MCF 10A (cell line): Measurements from ENCODE around the gene IL1RAPL2. TPM values are rescaled to one million over a fixed set of nuclear protein-coding genes. Genes with fewer than 3 reads are reported as not detected.
"Not testable (repeated sequence)": the region's sequence is repeated elsewhere in the genome, so short reads cannot be mapped to it uniquely, and the experiment has no call there.

Experiments used
- Bru-seq: library from RNA; stranded (reverse); fragments of 400-500 nt; gene quantifications from one replicate; lab custom pipeline; 2021; lab: Mats Ljungman, UMichigan
- BruChase-seq, 2 experiments: library from RNA; stranded (reverse); fragments of 400-500 nt; gene quantifications; one replicate each; lab custom pipeline; 2021; lab: Mats Ljungman, UMichigan
- BruUV-seq: library from RNA; stranded (reverse); fragments of 400-500 nt; replicated peaks from 2 replicates; lab custom pipeline; 2021; lab: Mats Ljungman, UMichigan
- CTCF ChIA-PET: fragments of 300-600 bp; sonication (Branson Sonifier 250); formaldehyde crosslinking; extraction: SDS; loops from one replicate; lab custom pipeline; 2021; ENCODE audit warnings: antibody characterized with exemption, inconsistent platforms; lab: Yijun Ruan, JAX
- POLR2A ChIA-PET: fragments of 300-600, 350-650 bp; sonication (Branson Sonifier 250); formaldehyde crosslinking; extraction: SDS; loops from one replicate; lab custom pipeline; 2020; ENCODE audit warnings: antibody characterized with exemption, inconsistent platforms; lab: Yijun Ruan, JAX
- DNase-seq: peaks from one replicate; pipeline ENCODE4 v3.0.0-alpha.2; 2018; ENCODE audit not compliant: unreplicated experiment
- H3K27ac Mint-ChIP-seq: one replicate; pipeline ENCODE4 v1.8.0; 2022; ENCODE audit warnings: mild to moderate bottlenecking, low read depth, mixed read lengths; ENCODE audit not compliant: unreplicated experiment
- H3K27me3 Mint-ChIP-seq: one replicate; pipeline ENCODE4 v1.8.0; 2022; ENCODE audit warnings: mixed read lengths; ENCODE audit not compliant: insufficient read depth, unreplicated experiment
- H3K36me3 Mint-ChIP-seq: one replicate; pipeline ENCODE4 v1.8.0; 2022; ENCODE audit warnings: mild to moderate bottlenecking, moderate library complexity, mixed read lengths; ENCODE audit not compliant: insufficient read depth, unreplicated experiment
- H3K4me1 Mint-ChIP-seq: one replicate; pipeline ENCODE4 v1.8.0; 2022; ENCODE audit warnings: mixed read lengths; ENCODE audit not compliant: insufficient read depth, unreplicated experiment
- H3K4me3 Mint-ChIP-seq: one replicate; pipeline ENCODE4 v1.8.0; 2022; ENCODE audit warnings: mild to moderate bottlenecking, moderate library complexity, mixed read lengths; ENCODE audit not compliant: unreplicated experiment
- H3K9me3 Mint-ChIP-seq: one replicate; pipeline ENCODE4 v1.8.0; 2022; ENCODE audit warnings: mixed read lengths; ENCODE audit not compliant: unreplicated experiment
- intact Hi-C: fragments of 100-400 bp; cut with micrococcal nuclease; formaldehyde crosslinking; loops from 2 replicates; pipeline ENCODE4 v1.14.1; 2022
- long read RNA-seq: library from polyadenylated mRNA; stranded (forward); transcript quantifications from one replicate; pipeline ENCODE4 v2.0.0, GENCODE V29; 2022
- total RNA-seq: library from RNA; stranded (reverse); gene quantifications from 2 replicates; pipeline ENCODE4 v1.2.3, GENCODE V29; 2022
- TF ChIP-seq, protein P1 (sequence below): fragments of 200-600 bp; IDR thresholded peaks from one replicate; pipeline ENCODE4 v1.8.0; 2022; ENCODE audit warnings: antibody characterized with exemption, mild to moderate bottlenecking; ENCODE audit not compliant: unreplicated experiment

The IL1RAPL2 gene
- total RNA-seq (3.2 and 4.4 TPM in 2 replicates), Bru-seq, nascent RNA (percentile 45 among the genes with signal in this experiment), BruChase-seq, experiment 1, labeled RNA remaining after a 6-hour chase (percentile 30 among the genes with signal in this experiment), BruChase-seq, experiment 2, labeled RNA remaining after a 2-hour chase (percentile 41 among the genes with signal in this experiment)
- long read RNA-seq, partial matches to known transcripts, result 2 of 8 reads
- long read RNA-seq, other reads (novel, unspliced or antisense), result 2 of 8 reads

DNA sequence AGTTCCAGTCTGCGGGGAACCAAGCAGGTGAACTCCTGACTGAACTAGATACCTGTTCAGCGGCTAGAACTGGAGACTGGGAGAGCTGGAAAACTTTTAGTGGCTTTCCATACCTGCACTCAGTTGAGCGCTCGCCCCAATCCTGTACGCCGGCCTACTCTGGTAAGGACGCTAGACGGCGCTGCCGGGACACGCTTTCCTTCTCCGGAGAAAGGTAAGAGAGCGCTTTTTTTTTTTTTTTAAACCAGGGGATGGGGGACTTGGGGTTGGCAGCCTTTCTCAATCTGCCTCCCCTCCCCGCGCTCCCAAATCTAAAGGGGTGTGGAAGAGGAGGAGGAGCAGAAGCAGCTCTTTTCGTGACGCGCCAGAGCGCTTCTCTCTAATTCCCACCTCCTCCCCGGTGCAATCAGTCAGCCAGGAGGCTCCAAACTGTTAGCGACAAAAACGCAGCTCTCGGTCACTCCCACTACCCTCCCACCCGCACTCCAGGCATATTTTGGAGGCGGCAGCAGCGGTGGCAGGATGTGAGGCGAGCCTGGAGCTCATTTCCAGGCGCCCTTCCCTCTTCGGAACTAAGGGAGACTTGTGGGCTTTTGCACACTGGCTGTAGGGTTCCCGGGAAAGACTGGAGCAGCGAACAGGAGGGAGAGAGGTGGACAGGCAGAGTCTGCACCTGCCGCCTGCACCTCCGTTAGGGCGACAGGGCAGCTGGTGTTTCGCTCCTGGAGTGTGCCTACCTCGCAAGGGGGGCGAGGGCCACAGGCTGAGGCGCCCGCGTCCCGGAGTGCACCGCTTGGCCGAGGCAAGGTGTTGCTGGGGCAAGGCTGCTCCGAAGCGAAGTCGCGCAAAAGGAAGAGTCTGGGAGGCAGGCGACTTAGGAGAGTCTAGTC lies at the start of gene IL1RAPL2:
Gene IL1RAPL2 (plus strand): TSS at position 409 of the 890 bp plus-strand sequence.
- BruUV-seq, result no TSS peak
- ChIA-PET CTCF (interaction anchor here (0.5 to 3.7 kb wide), 29 partner anchors 9 to 643 kb away, joined by 3 to 28 read pairs (median 4); no protein-coding TSS in a partner anchor), POLR2A (interaction anchor here (0.9 kb wide), 1 partner anchor 620 kb away, joined by 3 read pairs; no protein-coding TSS in a partner anchor)
- DNase-seq, result peak; percentile 57
- H3K9me3 Mint-ChIP-seq, result peaks cover 13% of the 10 kb centered on the region
- no peaks in the 10 kb centered on the region for H3K4me1 Mint-ChIP-seq
- peaks cover 36% of the 10 kb centered on the region for H3K27me3 Mint-ChIP-seq
- TF ChIP-seq, protein P1, sequence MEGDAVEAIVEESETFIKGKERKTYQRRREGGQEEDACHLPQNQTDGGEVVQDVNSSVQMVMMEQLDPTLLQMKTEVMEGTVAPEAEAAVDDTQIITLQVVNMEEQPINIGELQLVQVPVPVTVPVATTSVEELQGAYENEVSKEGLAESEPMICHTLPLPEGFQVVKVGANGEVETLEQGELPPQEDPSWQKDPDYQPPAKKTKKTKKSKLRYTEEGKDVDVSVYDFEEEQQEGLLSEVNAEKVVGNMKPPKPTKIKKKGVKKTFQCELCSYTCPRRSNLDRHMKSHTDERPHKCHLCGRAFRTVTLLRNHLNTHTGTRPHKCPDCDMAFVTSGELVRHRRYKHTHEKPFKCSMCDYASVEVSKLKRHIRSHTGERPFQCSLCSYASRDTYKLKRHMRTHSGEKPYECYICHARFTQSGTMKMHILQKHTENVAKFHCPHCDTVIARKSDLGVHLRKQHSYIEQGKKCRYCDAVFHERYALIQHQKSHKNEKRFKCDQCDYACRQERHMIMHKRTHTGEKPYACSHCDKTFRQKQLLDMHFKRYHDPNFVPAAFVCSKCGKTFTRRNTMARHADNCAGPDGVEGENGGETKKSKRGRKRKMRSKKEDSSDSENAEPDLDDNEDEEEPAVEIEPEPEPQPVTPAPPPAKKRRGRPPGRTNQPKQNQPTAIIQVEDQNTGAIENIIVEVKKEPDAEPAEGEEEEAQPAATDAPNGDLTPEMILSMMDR, result peak; percentile 57
- H3K36me3 Mint-ChIP-seq, result no peaks in the 10 kb centered on the region
- H3K27ac Mint-ChIP-seq, result no peak within 1 kb of the TSS
- H3K4me3 Mint-ChIP-seq, result peak within 1 kb of the TSS; percentile 74
- intact Hi-C loops, result loop anchor here (1.0 to 10.0 kb wide), 3 partner anchors 251 to 625 kb away; no protein-coding TSS in a partner anchor

DNA sequence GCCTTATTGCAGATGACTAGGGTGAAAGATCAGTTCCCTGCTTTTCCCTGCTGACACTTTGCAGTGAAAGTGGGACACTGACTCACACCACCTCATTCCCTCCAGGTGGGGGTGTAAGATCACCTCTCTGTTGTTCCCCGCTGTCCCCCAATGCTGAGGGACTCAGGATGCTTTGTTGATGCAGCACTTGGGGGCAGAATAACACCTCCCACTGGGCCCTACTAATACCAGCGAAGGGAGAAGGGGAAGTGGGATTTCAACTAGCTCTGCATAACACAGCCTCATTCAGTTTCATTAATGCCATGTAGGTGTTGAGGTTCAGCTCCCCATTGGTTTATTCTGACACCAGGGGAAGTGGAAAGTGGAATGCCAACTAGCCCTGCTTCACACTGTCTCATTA lies 43.6 kb upstream of the IL1RAPL2 start:
- Mint-ChIP-seq H3K27ac (no peak overlapping the region), H3K9me3 (no peaks in the 10 kb centered on the region), H3K36me3 (no peaks in the 10 kb centered on the region), H3K4me3 (no peak overlapping the region), H3K27me3 (peaks cover 33% of the 10 kb centered on the region), H3K4me1 (no peaks in the 10 kb centered on the region)
- CTCF ChIA-PET, result interaction anchor here (0.6 kb wide), 1 partner anchor 1572 kb away, joined by 3 read pairs; no protein-coding TSS in a partner anchor
- POLR2A ChIA-PET, result no interaction called here
- TF ChIP-seq, protein P1, result no peak
- no TSS peak for BruUV-seq
- intact Hi-C loops, result no loop called here
- no peak for DNase-seq

DNA sequence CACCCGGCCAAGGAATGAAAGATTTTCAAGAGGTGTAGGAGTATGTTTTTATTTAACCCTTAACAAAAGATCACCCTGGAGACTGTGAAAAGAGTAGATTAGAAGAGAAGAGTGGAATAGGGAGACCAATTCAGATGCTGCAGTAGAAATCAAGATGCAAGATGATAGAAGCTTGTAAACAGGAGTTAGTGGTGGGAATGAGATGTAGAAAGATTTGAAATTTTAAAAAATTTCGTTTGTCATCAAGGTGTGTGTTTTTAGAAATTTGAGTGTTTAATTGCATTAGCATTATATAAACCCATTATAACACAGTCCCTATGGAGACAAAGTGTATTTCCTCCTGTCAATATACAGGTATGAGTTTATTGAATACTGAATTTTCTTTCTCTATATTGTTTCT lies 42.1 kb upstream of the IL1RAPL2 start:
- Mint-ChIP-seq H3K27me3 (peaks cover 33% of the 10 kb centered on the region), H3K4me3 (no peak overlapping the region), H3K9me3 (no peaks in the 10 kb centered on the region), H3K36me3 (no peaks in the 10 kb centered on the region), H3K27ac (no peak overlapping the region), H3K4me1 (no peaks in the 10 kb centered on the region)
- TF ChIP-seq, protein P1, result no peak
- BruUV-seq, result no TSS peak
- DNase-seq, result no peak
- CTCF ChIA-PET, result no interaction called here
- intact Hi-C loops, result no loop called here
- POLR2A ChIA-PET, result no interaction called here

DNA sequence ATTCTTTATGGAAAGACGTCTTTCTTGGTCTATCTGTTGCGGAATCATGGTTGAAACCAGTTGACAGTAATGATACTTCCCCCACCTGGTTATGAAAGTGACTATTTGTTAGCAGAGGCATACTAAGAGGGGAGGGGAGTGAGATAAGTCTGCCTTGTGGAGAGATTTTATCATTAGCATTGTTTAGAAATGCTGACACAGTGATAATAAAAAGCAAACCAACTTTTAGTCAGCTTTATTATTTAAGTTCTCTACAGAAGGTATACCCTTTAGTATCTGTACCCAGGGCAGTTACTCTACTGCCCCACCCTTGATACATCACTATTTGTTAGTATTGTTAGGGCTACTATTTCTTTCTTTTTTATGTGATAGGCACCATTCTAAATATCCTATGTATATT lies 26.9 kb upstream of the IL1RAPL2 start:
- POLR2A ChIA-PET, result no interaction called here

DNA sequence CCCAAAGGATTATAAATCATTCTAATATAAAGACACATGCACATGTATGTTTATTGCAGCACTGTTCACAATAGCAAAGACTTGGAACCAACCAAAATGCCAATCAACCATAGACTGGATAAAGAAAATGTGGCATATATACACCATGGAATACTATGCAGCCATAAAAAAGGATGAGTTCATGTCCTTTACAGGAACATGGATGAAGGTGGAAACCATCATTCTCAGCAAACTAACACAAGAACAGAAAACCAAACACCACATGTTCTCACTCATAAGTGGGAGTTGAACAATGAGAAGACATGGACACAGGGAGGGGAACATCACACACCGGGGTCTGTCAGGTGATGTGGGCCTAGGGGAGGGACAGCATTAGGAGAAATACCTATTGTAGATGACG lies 23.6 kb upstream of the IL1RAPL2 start:
- H3K36me3 Mint-ChIP-seq, H3K27ac Mint-ChIP-seq, BruUV-seq, H3K4me1 Mint-ChIP-seq, intact Hi-C loops, H3K4me3 Mint-ChIP-seq, DNase-seq, H3K9me3 Mint-ChIP-seq, CTCF ChIA-PET, POLR2A ChIA-PET: not testable (repeated sequence)
- peaks cover 28% of the 10 kb centered on the region for H3K27me3 Mint-ChIP-seq

More for the DNA sequence above, 26.9 kb upstream of the IL1RAPL2 start:
- no peaks in the 10 kb centered on the region for H3K4me1 Mint-ChIP-seq
- CTCF ChIA-PET, result no interaction called here
- no TSS peak for BruUV-seq
- H3K27ac Mint-ChIP-seq, result no peak overlapping the region
- H3K4me3 Mint-ChIP-seq, result no peak overlapping the region
- DNase-seq, result no peak
- TF ChIP-seq, protein P1, result no peak
- intact Hi-C loops, result no loop called here
- H3K27me3 Mint-ChIP-seq, result peaks cover 10% of the 10 kb centered on the region
- H3K9me3 Mint-ChIP-seq, result peaks cover 4% of the 10 kb centered on the region
- H3K36me3 Mint-ChIP-seq, result no peaks in the 10 kb centered on the region
